Measurements from ENCODE around the gene RPL7L1. TPM values are rescaled to one million over a fixed set of nuclear protein-coding genes. Genes with fewer than 3 reads are reported as not detected.

RPL7L1 gene
- total and polyA plus RNA-seq, 2 of the 13 experiments (the other 11 are each of a cell fraction or from before 2014, with no cell fraction given): 51.6 to 179 TPM

DNA sequence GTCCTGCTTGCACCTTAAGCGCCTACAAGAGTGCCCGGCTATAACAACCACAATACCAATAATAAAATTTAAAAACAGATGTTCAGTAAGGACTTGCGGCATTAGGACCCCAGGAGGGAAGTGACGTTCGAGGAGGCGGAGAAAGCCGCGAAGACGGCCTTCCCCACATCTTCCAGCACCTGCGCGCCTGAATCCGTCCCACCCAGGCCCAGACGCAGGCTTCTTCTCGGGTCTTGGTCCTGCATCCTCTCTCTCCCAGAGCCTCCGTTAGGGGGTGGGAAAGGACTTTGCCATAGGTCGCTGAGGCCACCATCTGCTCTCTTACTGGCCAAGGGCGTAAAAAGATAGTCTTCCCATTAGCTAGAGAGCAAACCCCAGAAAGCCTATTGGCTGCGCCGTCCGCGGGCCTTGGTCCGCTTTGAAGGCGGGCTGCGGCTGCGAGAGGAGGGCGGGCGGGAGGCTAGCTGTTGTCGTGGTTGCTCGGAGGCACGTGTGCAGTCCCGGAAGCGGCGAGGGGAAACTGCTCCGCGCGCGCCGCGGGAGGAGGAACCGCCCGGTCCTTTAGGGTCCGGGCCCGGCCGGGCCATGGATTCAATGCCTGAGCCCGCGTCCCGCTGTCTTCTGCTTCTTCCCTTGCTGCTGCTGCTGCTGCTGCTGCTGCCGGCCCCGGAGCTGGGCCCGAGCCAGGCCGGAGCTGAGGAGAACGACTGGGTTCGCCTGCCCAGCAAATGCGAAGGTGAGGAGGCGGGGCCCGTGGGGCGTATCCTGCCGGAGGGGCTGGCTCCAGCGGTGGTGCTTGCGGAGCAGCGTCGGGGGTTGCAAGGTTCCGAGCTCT lies 49.8 kb downstream of the RPL7L1 start, which contains the start of gene CNPY3 (continued):
- TF ChIP-seq JDP2 (CRISPR knock-in tag; IDR thresholded peaks at IDR 0.05; ENCODE audit: borderline replicate concordance) (peak; percentile 95), RBAK (CRISPR knock-in tag; IDR thresholded peaks at IDR 0.05) (no peak), ZNF660 (CRISPR knock-in tag; IDR thresholded peaks at IDR 0.05; ENCODE audit: borderline replicate concordance, low read depth) (peak; percentile 37; the same call in 1 of the 2 replicates), TFDP2 (CRISPR knock-in tag; IDR thresholded peaks at IDR 0.05) (peak; percentile 99), GRHL1 (CRISPR knock-in tag; conservative IDR thresholded peaks at IDR 0.05) (peak; percentile 61; the same call in 1 of the 2 replicates), FIP1L1 (IDR thresholded peaks at IDR 0.05; ENCODE audit: borderline replicate concordance, insufficient read depth, low read depth, low read length) (no peak), ZNF282 (IDR thresholded peaks at IDR 0.05; ENCODE audit: partially characterized antibody) (no peak), ASH2L (IDR thresholded peaks at IDR 0.05; ENCODE audit: insufficient read length, low read depth, low read length) (no peak), PTBP1 (IDR thresholded peaks at IDR 0.05; ENCODE audit: low read depth, low read length, poor library complexity, severe bottlenecking) (peak; percentile 93), ZNF576 (CRISPR knock-in tag; IDR thresholded peaks at IDR 0.05) (no peak), EP300 (IDR thresholded peaks at IDR 0.05; ENCODE audit: low read depth in 2 of 2, low read length in 2 of 2) (peak in 1 of 2 experiments; percentile 8; a peak in 1 of 4 replicates), EP300 (CRISPR knock-in tag; IDR thresholded peaks at IDR 0.05; ENCODE audit: borderline replicate concordance) (0 out of 2 replicates have a peak, but pooled peaks have one; percentile 28), KDM1A (CRISPR knock-in tag; IDR thresholded peaks at IDR 0.05) (no peak), MTF1 (CRISPR knock-in tag; IDR thresholded peaks at IDR 0.05) (peak; percentile 95)
- TF ChIP-seq, protein P1, sequence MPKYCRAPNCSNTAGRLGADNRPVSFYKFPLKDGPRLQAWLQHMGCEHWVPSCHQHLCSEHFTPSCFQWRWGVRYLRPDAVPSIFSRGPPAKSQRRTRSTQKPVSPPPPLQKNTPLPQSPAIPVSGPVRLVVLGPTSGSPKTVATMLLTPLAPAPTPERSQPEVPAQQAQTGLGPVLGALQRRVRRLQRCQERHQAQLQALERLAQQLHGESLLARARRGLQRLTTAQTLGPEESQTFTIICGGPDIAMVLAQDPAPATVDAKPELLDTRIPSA (CRISPR knock-in tag; IDR thresholded peaks at IDR 0.05; ENCODE audit: borderline replicate concordance): peak; percentile 59; the same call in 1 of the 2 replicates
- TF ChIP-seq, protein P2, sequence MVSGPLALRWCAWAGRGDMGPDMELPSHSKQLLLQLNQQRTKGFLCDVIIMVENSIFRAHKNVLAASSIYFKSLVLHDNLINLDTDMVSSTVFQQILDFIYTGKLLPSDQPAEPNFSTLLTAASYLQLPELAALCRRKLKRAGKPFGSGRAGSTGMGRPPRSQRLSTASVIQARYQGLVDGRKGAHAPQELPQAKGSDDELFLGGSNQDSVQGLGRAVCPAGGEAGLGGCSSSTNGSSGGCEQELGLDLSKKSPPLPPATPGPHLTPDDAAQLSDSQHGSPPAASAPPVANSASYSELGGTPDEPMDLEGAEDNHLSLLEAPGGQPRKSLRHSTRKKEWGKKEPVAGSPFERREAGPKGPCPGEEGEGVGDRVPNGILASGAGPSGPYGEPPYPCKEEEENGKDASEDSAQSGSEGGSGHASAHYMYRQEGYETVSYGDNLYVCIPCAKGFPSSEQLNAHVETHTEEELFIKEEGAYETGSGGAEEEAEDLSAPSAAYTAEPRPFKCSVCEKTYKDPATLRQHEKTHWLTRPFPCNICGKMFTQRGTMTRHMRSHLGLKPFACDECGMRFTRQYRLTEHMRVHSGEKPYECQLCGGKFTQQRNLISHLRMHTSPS (CRISPR knock-in tag; IDR thresholded peaks at IDR 0.05; ENCODE audit: low read depth): peak; percentile 30; the same call in 1 of the 2 replicates
- TF ChIP-seq, protein P3, sequence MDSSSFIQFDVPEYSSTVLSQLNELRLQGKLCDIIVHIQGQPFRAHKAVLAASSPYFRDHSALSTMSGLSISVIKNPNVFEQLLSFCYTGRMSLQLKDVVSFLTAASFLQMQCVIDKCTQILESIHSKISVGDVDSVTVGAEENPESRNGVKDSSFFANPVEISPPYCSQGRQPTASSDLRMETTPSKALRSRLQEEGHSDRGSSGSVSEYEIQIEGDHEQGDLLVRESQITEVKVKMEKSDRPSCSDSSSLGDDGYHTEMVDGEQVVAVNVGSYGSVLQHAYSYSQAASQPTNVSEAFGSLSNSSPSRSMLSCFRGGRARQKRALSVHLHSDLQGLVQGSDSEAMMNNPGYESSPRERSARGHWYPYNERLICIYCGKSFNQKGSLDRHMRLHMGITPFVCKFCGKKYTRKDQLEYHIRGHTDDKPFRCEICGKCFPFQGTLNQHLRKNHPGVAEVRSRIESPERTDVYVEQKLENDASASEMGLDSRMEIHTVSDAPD (CRISPR knock-in tag; IDR thresholded peaks at IDR 0.05): peak; percentile 94
- TF ChIP-seq, protein P4, sequence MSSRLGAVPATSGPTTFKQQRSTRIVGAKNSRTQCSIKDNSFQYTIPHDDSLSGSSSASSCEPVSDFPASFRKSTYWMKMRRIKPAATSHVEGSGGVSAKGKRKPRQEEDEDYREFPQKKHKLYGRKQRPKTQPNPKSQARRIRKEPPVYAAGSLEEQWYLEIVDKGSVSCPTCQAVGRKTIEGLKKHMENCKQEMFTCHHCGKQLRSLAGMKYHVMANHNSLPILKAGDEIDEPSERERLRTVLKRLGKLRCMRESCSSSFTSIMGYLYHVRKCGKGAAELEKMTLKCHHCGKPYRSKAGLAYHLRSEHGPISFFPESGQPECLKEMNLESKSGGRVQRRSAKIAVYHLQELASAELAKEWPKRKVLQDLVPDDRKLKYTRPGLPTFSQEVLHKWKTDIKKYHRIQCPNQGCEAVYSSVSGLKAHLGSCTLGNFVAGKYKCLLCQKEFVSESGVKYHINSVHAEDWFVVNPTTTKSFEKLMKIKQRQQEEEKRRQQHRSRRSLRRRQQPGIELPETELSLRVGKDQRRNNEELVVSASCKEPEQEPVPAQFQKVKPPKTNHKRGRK (CRISPR knock-in tag; IDR thresholded peaks at IDR 0.05): no peak; the same call in 1 of the 2 replicates
